Body of pancreas (tissue), 4 donors: ENCODE results near the gene TP53BP2. TPM values are rescaled to one million over a fixed set of nuclear protein-coding genes. Genes with fewer than 3 reads are reported as not detected.

Experiments used
- ATAC-seq: fragments of 150-250 bp; one replicate; pipeline ENCODE4 v1.9.1; 2016
- DNase-seq, 4 donors: peaks; one replicate each; pipeline ENCODE4 v3.0.0-alpha.2; 2019
- H3K27ac ChIP-seq, 4 donors: fragments of 200-600 bp; sonication (generic); 1 replicate in 3 of 4; 2 replicates in 1 of 4; pipeline versions ENCODE4 v1.5.1 to v1.6.1; 2016 to 2019; ENCODE audit warnings: mild to moderate bottlenecking in 1 of 4, mixed read lengths in 1 of 4, moderate library complexity in 1 of 4
- H3K27me3 ChIP-seq, 2 donors: fragments of 200-600 bp; sonication (generic); one replicate each; pipeline ENCODE4 v1.6.0; 2016; ENCODE audit warnings: mild to moderate bottlenecking in 1 of 2
- H3K36me3 ChIP-seq, 2 donors: fragments of 200-600 bp; sonication (generic); replicated peaks in 1 of 2; 2 replicates each; pipeline ENCODE4 v1.5.1; 2016; ENCODE audit warnings: low read depth in 2 of 2; ENCODE audit not compliant: insufficient read depth in 1 of 2
- H3K4me1 ChIP-seq: fragments of 200-600 bp; sonication (generic); one replicate; pipeline ENCODE4 v1.6.0; 2016
- H3K4me3 ChIP-seq, 2 donors: fragments of 200-600 bp; sonication (generic); 1 replicate in 1 of 2; 2 replicates in 1 of 2; pipeline ENCODE4 v1.5.1; 2016 to 2019
- H3K9me3 ChIP-seq, 3 donors: fragments of 200-600 bp; sonication (generic); 1 replicate in 2 of 3; 2 replicates in 1 of 3; pipeline ENCODE4 v1.5.1; 2016
- CTCF ChIP-seq, 7 experiments: fragments of 450-650 bp in 4 of 7; fragments of 200-600 bp in 3 of 7; sonication (generic) in 3 of 7; IDR thresholded peaks; one replicate each; pipeline ENCODE4 v1.5.1; 2016 to 2019; ENCODE audit warnings: antibody characterized with exemption in 7 of 7
- POLR2A ChIP-seq, 3 donors: fragments of 450-650 bp; IDR thresholded peaks; one replicate each; pipeline ENCODE4 v1.6.1; 2016; ENCODE audit warnings: antibody characterized with exemption in 3 of 3, mild to moderate bottlenecking in 2 of 3
- WGBS, 2 donors: methylation state at CpG; one replicate each; pipeline ENCODE4 v1.1.5; 2017; 5-methylcytosine and 5-hydroxymethylcytosine counted together
- intact Hi-C: fragments of 100-400 bp; cut with DNase I; formaldehyde crosslinking; loops from one replicate; pipeline ENCODE4 v1.15.1; 2023
- total RNA-seq, 2 donors: library from RNA; depleted of rRNA; stranded (reverse); fragments of >200 nt; gene quantifications; one replicate each; pipeline ENCODE4 v1.1.0, GENCODE V29; 2016

Gene TP53BP2
- total RNA-seq, 2 donors from 2014 or later: 22.3 to 30.0 TPM

GRCh38 chr1:223852337-223852736, 6.6 kb upstream of the TP53BP2 start:
- intact Hi-C loops: no loop called here
- 56 to 71% methylated on average over 1 of the region's 1 CpG for WGBS, 2 donors
- DNase-seq: no peak

GRCh38 chr1:223849352-223850254, 3.9 kb upstream of the TP53BP2 start:
- 74 to 75% methylated on average over 6 of the region's 6 CpGs for WGBS, 2 donors
- intact Hi-C loops: no loop called here
- DNase-seq (no peak), ATAC-seq (no peak)
- Histone ChIP-seq H3K27me3 (no peaks in the 10 kb centered on the region), H3K4me1 (peaks cover 10% of the 10 kb centered on the region), H3K27ac (no peak overlapping the region), H3K36me3 (no peaks in the 10 kb centered on the region), H3K4me3 (no peak overlapping the region), H3K9me3 (no peaks in the 10 kb centered on the region)
- TF ChIP-seq POLR2A (IDR thresholded peaks at IDR 0.05): no peak
- no peak for TF ChIP-seq CTCF (IDR thresholded peaks at IDR 0.05)

More at GRCh38 chr1:223852337-223852736, 6.6 kb upstream of the TP53BP2 start:
- no peaks in the 10 kb centered on the region for H3K9me3 ChIP-seq
- H3K27me3 ChIP-seq: no peaks in the 10 kb centered on the region
- no peak for ATAC-seq
- no peak overlapping the region for H3K27ac ChIP-seq
- H3K36me3 ChIP-seq: no peaks in the 10 kb centered on the region
- no peaks in the 10 kb centered on the region for H3K4me1 ChIP-seq
- H3K4me3 ChIP-seq: no peak overlapping the region
- TF ChIP-seq CTCF (IDR thresholded peaks at IDR 0.05): no peak
- no peak for TF ChIP-seq POLR2A (IDR thresholded peaks at IDR 0.05)

- TF ChIP-seq CTCF (IDR thresholded peaks at IDR 0.05): no peak
- no peak for TF ChIP-seq POLR2A (IDR thresholded peaks at IDR 0.05)
- H3K27me3 ChIP-seq: no peaks in the 10 kb centered on the region
- ATAC-seq (no peak), DNase-seq (no peak)
- 96 to 98% methylated on average over 2 of the region's 2 CpGs for WGBS, 2 donors
- peaks cover 19% of the 10 kb centered on the region for H3K4me1 ChIP-seq
- no peak overlapping the region for H3K4me3 ChIP-seq
- H3K9me3 ChIP-seq: no peaks in the 10 kb centered on the region
- H3K27ac ChIP-seq: no peak overlapping the region
- H3K36me3 ChIP-seq: no peaks in the 10 kb centered on the region
- intact Hi-C loops: no loop called here
Measured at GRCh38 chr1:223848536-223848935, 2.8 kb upstream of the TP53BP2 start.

GRCh38 chr1:223847781-223848345, 2.1 kb upstream of the TP53BP2 start:
- ATAC-seq (no peak), DNase-seq (no peak)
- Histone ChIP-seq H3K27me3 (no peaks in the 10 kb centered on the region), H3K4me3 (no peak overlapping the region), H3K36me3 (no peaks in the 10 kb centered on the region), H3K9me3 (no peaks in the 10 kb centered on the region), H3K4me1 (peaks cover 25% of the 10 kb centered on the region), H3K27ac (no peak overlapping the region)
- no peak for TF ChIP-seq CTCF (IDR thresholded peaks at IDR 0.05)
- 97% methylated on average over 4 of the region's 4 CpGs for WGBS, 2 donors
- intact Hi-C loops: no loop called here
